H1 (cell line): ENCODE data around the gene RIOK3. TPM values are rescaled to one million over a fixed set of nuclear protein-coding genes. Genes with fewer than 3 reads are reported as not detected.

Experiments used
- CTCF ChIA-PET: fragments of 300-600 bp; sonication (Branson Sonifier 250); formaldehyde crosslinking; loops from one replicate; lab custom pipeline; 2021; ENCODE audit not compliant: partially characterized antibody; lab: Charles Lee
- POLR2A ChIA-PET: fragments of 300-600 bp; sonication (Branson Sonifier 250); formaldehyde crosslinking; loops from one replicate; lab custom pipeline; 2021; ENCODE audit warnings: inconsistent platforms; ENCODE audit not compliant: partially characterized antibody; lab: Charles Lee
- DNase-seq, 2 experiments: peaks; one replicate each; pipeline versions ENCODE4 v3.0.0 to v3.0.0-alpha.2; 2010 to 2022; ENCODE audit warnings: low spot score in 2 of 2, low read depth in 1 of 2, mixed read lengths in 1 of 2
- FAIRE-seq: peaks from 2 replicates; lab custom pipeline; 2011; peaks lifted over from hg19 to GRCh38; lab: Jason Lieb, UNC
- H2AFZ ChIP-seq: 2 replicates; pipeline ENCODE4 v1.8.1; 2012; ENCODE audit warnings: low read length, inconsistent platforms
- H2AK5ac ChIP-seq: 2 replicates; pipeline ENCODE4 v1.6.1; 2013; ENCODE audit warnings: low read depth, low read length
- H2BK120ac ChIP-seq: replicated peaks from 2 replicates; pipeline ENCODE3; 2013; ENCODE audit warnings: low read depth, low read length, inconsistent platforms
- H2BK12ac ChIP-seq: 2 replicates; pipeline ENCODE4 v1.6.1; 2013; ENCODE audit warnings: low read depth, low read length
- H2BK15ac ChIP-seq: 2 replicates; pipeline ENCODE4 v1.6.1; 2013; ENCODE audit warnings: low read length
- H2BK20ac ChIP-seq: 2 replicates; pipeline ENCODE4 v1.6.1; 2013; ENCODE audit warnings: low read length
- H2BK5ac ChIP-seq: 2 replicates; pipeline ENCODE4 v1.6.1; 2013; ENCODE audit warnings: low read depth, low read length
- H3K14ac ChIP-seq: 2 replicates; pipeline ENCODE4 v1.6.1; 2013; ENCODE audit warnings: inconsistent platforms; ENCODE audit not compliant: insufficient read length
- H3K18ac ChIP-seq: 2 replicates; pipeline ENCODE4 v1.6.1; 2013; ENCODE audit warnings: low read length; ENCODE audit errors: extremely low read depth
- H3K23ac ChIP-seq: 2 replicates; pipeline ENCODE4 v1.6.1; 2013; ENCODE audit warnings: inconsistent platforms; ENCODE audit not compliant: insufficient read length
- H3K23me2 ChIP-seq: 2 replicates; pipeline ENCODE4 v1.6.1; 2013; ENCODE audit warnings: low read depth, low read length
- H3K27ac ChIP-seq: 2 replicates; pipeline ENCODE4 v1.6.1; 2011; ENCODE audit warnings: low read depth, low read length, inconsistent platforms
- H3K27me3 ChIP-seq, 4 experiments: replicated peaks in 1 of 4; 1 replicate in 1 of 4; 2 replicates in 3 of 4; pipeline versions ENCODE4 v1.6.1 to v1.8.1; 2011 to 2013; ENCODE audit warnings: low read length in 3 of 4, mild to moderate bottlenecking in 3 of 4, inconsistent platforms in 2 of 4, mixed read lengths in 2 of 4, moderate library complexity in 1 of 4; ENCODE audit not compliant: control insufficient read depth in 3 of 4, insufficient read depth in 3 of 4; ENCODE audit errors: extremely low read depth in 1 of 4
- H3K36me3 ChIP-seq, 4 experiments: 2 replicates each; pipeline versions ENCODE4 v1.6.1 to v1.8.1; 2011 to 2013; ENCODE audit warnings: mild to moderate bottlenecking in 4 of 4, low read length in 3 of 4, moderate library complexity in 2 of 4, control low read depth in 1 of 4, inconsistent platforms in 1 of 4; ENCODE audit not compliant: insufficient read depth in 4 of 4, control insufficient read depth in 2 of 4
- H3K4ac ChIP-seq: replicated peaks from 2 replicates; pipeline ENCODE3; 2013; ENCODE audit warnings: low read length, low read depth, mixed read lengths, inconsistent platforms; ENCODE audit not compliant: insufficient read length
- H3K4me1 ChIP-seq, 4 experiments: replicated peaks in 1 of 4; 1 replicate in 1 of 4; 2 replicates in 3 of 4; pipeline versions ENCODE4 v1.6.1 to v1.8.1; 2011 to 2013; ENCODE audit warnings: low read length in 3 of 4, inconsistent platforms in 2 of 4, mixed read lengths in 1 of 4; ENCODE audit not compliant: insufficient read depth in 4 of 4, control insufficient read depth in 3 of 4
- H3K4me2 ChIP-seq, 2 experiments: 2 replicates each; pipeline versions ENCODE4 v1.6.1 to v1.8.1; 2011 to 2013; ENCODE audit warnings: low read depth in 2 of 2, low read length in 2 of 2, control low read depth in 1 of 2, inconsistent platforms in 1 of 2, mild to moderate bottlenecking in 1 of 2; ENCODE audit not compliant: insufficient read depth in 1 of 2
- H3K4me3 ChIP-seq, 4 experiments: fragments of 200-600, 300-600 bp in 1 of 4; sonication (generic), shearing (Covaris generic), sonication (Bioruptor Twin) in 1 of 4; 2 replicates each; pipeline versions ENCODE4 v1.5.1 to v1.8.1; 2011 to 2016; ENCODE audit warnings: low read length in 4 of 4, low read depth in 3 of 4, control low read depth in 2 of 4, inconsistent platforms in 2 of 4, mild to moderate bottlenecking in 2 of 4, mixed read lengths in 1 of 4, moderate library complexity in 1 of 4; ENCODE audit not compliant: insufficient read depth in 2 of 4; ENCODE audit errors: extremely low read depth in 1 of 4
- H3K56ac ChIP-seq: replicated peaks from 2 replicates; pipeline ENCODE3; 2013; ENCODE audit warnings: low read depth, mild to moderate bottlenecking, mixed read lengths, low read length, inconsistent platforms; ENCODE audit not compliant: insufficient read length
- H3K79me1 ChIP-seq: 2 replicates; pipeline ENCODE4 v1.6.1; 2013; ENCODE audit warnings: low read depth, low read length, control low read depth
- H3K79me2 ChIP-seq, 2 experiments: 2 replicates each; pipeline versions ENCODE4 v1.6.1 to v1.8.1; 2012 to 2013; ENCODE audit warnings: low read length in 2 of 2, mild to moderate bottlenecking in 2 of 2, inconsistent platforms in 1 of 2; ENCODE audit not compliant: insufficient read depth in 2 of 2, control insufficient read depth in 1 of 2
- H3K9ac ChIP-seq, 4 experiments: replicated peaks in 1 of 4; 1 replicate in 1 of 4; 2 replicates in 3 of 4; pipeline versions ENCODE4 v1.6.1 to v1.8.1; 2011 to 2013; ENCODE audit warnings: low read depth in 3 of 4, low read length in 3 of 4, control low read depth in 2 of 4, mild to moderate bottlenecking in 2 of 4, moderate library complexity in 2 of 4, inconsistent platforms in 1 of 4; ENCODE audit errors: extremely low read depth in 1 of 4
- H3K9me3 ChIP-seq, 2 experiments: 2 replicates each; pipeline versions ENCODE4 v1.6.1 to v1.8.1; 2012 to 2013; ENCODE audit warnings: mild to moderate bottlenecking in 2 of 2, moderate library complexity in 2 of 2, control low read depth in 1 of 2, inconsistent platforms in 1 of 2, low read depth in 1 of 2, low read length in 1 of 2, mixed read lengths in 1 of 2; ENCODE audit not compliant: insufficient read depth in 2 of 2
- H4K20me1 ChIP-seq, 2 experiments: replicated peaks in 1 of 2; 2 replicates each; pipeline versions ENCODE3 to v1.8.1; 2011 to 2013; ENCODE audit warnings: inconsistent platforms in 2 of 2, low read length in 2 of 2, mild to moderate bottlenecking in 1 of 2; ENCODE audit not compliant: insufficient read depth in 2 of 2, control insufficient read depth in 1 of 2
- H4K5ac ChIP-seq: 2 replicates; pipeline ENCODE4 v1.6.1; 2013; ENCODE audit warnings: low read length, low read depth, mixed read lengths, inconsistent platforms; ENCODE audit not compliant: insufficient read length
- H4K8ac ChIP-seq: 2 replicates; pipeline ENCODE4 v1.8.0; 2013; ENCODE audit warnings: mild to moderate bottlenecking, moderate library complexity, low read length, inconsistent platforms; ENCODE audit not compliant: insufficient read depth; ENCODE audit errors: extremely low read depth
- H4K91ac ChIP-seq: replicated peaks from 2 replicates; pipeline ENCODE3; 2013; ENCODE audit warnings: low read length, mixed read lengths, inconsistent platforms; ENCODE audit not compliant: insufficient read length
- CHD2 ChIP-seq: IDR thresholded peaks from 2 replicates; pipeline ENCODE4 v1.6.1; 2012; ENCODE audit warnings: low read length, improper control_type of control experiment
- SIRT6 ChIP-seq: IDR thresholded peaks from one replicate; pipeline ENCODE4 v1.7.1; 2012; ENCODE audit warnings: low read length, inconsistent platforms
- WGBS, 2 experiments: shearing (Covaris generic) in 1 of 2; methylation state at CpG; one replicate each; pipeline versions ENCODE4 v1.1.6 to v1.1.7; 2013 to 2015; ENCODE audit warnings: low lambda C conversion rate in 2 of 2, mixed read lengths in 2 of 2, inconsistent platforms in 1 of 2, low coverage in 1 of 2, missing lambda C conversion rate in 1 of 2; ENCODE audit not compliant: insufficient replicate concordance in 2 of 2, insufficient coverage in 1 of 2, insufficient read length in 1 of 2; ENCODE audit errors: extremely low coverage in 1 of 2, missing lambda C conversion rate in 1 of 2; 5-methylcytosine and 5-hydroxymethylcytosine counted together
- polyA plus RNA-seq, 7 experiments: library from polyadenylated mRNA; depleted of rRNA in 3 of 7; stranded (reverse) in 5 of 7; unstranded in 2 of 7; fragments of >200 nt in 5 of 7; fragments of 200-250 nt in 2 of 7; gene quantifications; 1 replicate in 5 of 7; 2 replicates in 1 of 7; 4 replicates in 1 of 7; pipeline versions ENCODE4 v1.2.1 to v1.2.3, GENCODE V29; 2011 to 2013; ENCODE audit warnings: missing spikeins in 2 of 7, mixed read lengths in 2 of 7
- total RNA-seq: library from RNA; stranded (reverse); fragmentation: NEBNext Ultra II Directional; extraction: Animal tissue kit (Norgen Biotek cat#: 25700); gene quantifications from 2 replicates; pipeline ENCODE4 v1.2.1, GENCODE V29; 2021

The RIOK3 gene
- total and polyA plus RNA-seq, 2 of the 8 experiments (the other 6 are each of a cell fraction or from before 2014, with no cell fraction given) = 7.5 to 24.3 TPM

DNA sequence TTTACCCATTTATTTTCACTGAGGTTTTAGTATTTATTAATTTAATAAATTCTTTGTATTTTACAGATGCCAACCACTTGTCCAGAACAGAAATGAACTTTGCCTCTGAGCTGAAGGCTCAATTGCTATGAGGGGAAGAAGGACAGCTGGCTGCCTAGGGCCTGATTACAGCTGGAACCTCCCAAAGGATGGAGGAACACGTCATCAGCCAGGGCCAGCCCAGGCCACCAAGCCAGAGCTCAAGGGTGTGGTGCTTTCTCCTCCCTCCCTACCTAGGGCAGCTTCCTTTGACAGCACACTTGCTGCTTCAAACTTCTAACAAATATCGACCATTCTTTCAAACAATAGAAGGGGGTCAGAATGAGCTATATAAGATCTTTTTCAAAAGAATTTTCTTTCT lies 19.7 kb upstream of the RIOK3 start:
- H2BK5ac ChIP-seq = no peak overlapping the region
- no peaks in the 10 kb centered on the region; the same call in 1 of the 2 replicates for H3K79me1 ChIP-seq
- TF ChIP-seq CHD2 (no peak), SIRT6 (no peak)
- ChIA-PET POLR2A (interaction anchor here (1.3 kb wide), 1 partner anchor 326 kb away, joined by 3 read pairs; no protein-coding TSS in a partner anchor), CTCF (interaction anchor here (0.9 to 1.3 kb wide), 2 partner anchors 20 to 63 kb away, joined by 3 read pairs; no protein-coding TSS in a partner anchor)
- no peak for FAIRE-seq
- no peak overlapping the region for H3K4ac ChIP-seq
- no peak overlapping the region for H3K4me3 ChIP-seq
- H2BK15ac ChIP-seq = no peak overlapping the region
- H3K79me2 ChIP-seq = no peaks in the 10 kb centered on the region
- H2BK20ac ChIP-seq = no peak overlapping the region
- H3K4me1 ChIP-seq = no peaks in the 10 kb centered on the region; a peak in 2 of 7 replicates
- no peak overlapping the region for H2BK12ac ChIP-seq
- H4K20me1 ChIP-seq = peaks cover 0 to 1% of the 10 kb centered on the region in 2 experiments
- no peak overlapping the region for H4K5ac ChIP-seq
- H2AK5ac ChIP-seq = no peak overlapping the region
- no peak overlapping the region for H3K56ac ChIP-seq
- H3K27me3 ChIP-seq = no peaks in the 10 kb centered on the region; a peak in 2 of 7 replicates
- no peak overlapping the region for H3K14ac ChIP-seq
- no peak for DNase-seq
- no peak overlapping the region for H3K18ac ChIP-seq
- H3K9me3 ChIP-seq = no peaks in the 10 kb centered on the region
- 75% methylated on average over 2 of the region's 2 CpGs; no CpG with 5 or more reads in 1 of the 2 experiments for WGBS, 2 experiments
- H3K23me2 ChIP-seq = peaks cover 10% of the 10 kb centered on the region; the same call in 1 of the 2 replicates
- H2BK120ac ChIP-seq = no peak overlapping the region
- H3K36me3 ChIP-seq = peaks cover 0 to 3% (median 0%) of the 10 kb centered on the region in 4 experiments; a peak in 1 of 8 replicates
- H4K8ac ChIP-seq = no peak overlapping the region
- H3K9ac ChIP-seq = no peak overlapping the region
- no peak overlapping the region for H4K91ac ChIP-seq
- H3K27ac ChIP-seq = no peak overlapping the region
- H3K23ac ChIP-seq = no peak overlapping the region
- no peak overlapping the region for H3K4me2 ChIP-seq
- no peak overlapping the region for H2AFZ ChIP-seq
